Stimulated activated CD4-positive, alpha-beta T cell treated with anti-CD3 and anti-CD28 coated beads, Interleukin-12 subunit alpha, Interleukin-12 subunit beta, amount 100 ng/mL, for 24 hours (primary cell): Measurements from ENCODE around the gene FAM131A.

Experiments
- DNase-seq, 2 experiments: peaks; one replicate each; pipeline ENCODE4 v3.0.0-alpha.2; 2020; ENCODE audit warnings: low read depth in 2 of 2

The FAM131A gene

DNA sequence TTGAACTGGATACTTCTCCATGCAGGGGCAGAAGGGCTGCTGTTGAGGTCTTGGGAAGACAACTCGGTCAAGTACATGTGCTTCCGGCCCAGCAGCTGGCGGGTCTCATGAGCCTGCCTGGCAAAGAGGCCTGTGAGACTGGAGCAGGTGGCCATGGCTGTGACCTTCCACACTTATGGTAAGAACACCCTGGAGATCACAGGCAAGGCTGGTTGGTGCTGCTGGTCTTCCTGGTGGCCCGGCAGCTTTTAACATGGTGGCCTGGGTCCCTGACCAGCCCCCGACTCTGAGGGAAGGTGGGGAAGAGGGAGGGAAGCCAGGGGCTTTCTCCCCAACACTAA is 57.9 kb downstream of the FAM131A start:
- DNase-seq = no peak
